Immature natural killer cell (primary cell): ENCODE measurements around the gene LRRK1. TPM values are rescaled to one million over a fixed set of nuclear protein-coding genes. Genes with fewer than 3 reads are reported as not detected.

Experiments
- DNase-seq, 3 donors: peaks; one replicate each; pipeline ENCODE4 v3.0.0; 2022; ENCODE audit warnings: mixed read lengths in 1 of 3
- H3K27ac Mint-ChIP-seq, 6 donors: one replicate each; pipeline ENCODE4 v1.8.0; 2020; ENCODE audit warnings: mixed read lengths in 6 of 6, mild to moderate bottlenecking in 5 of 6, inconsistent platforms in 4 of 6, moderate library complexity in 3 of 6
- H3K27me3 Mint-ChIP-seq, 3 donors: one replicate each; pipeline ENCODE4 v1.8.0; 2020 to 2021; ENCODE audit warnings: low read depth in 3 of 3, mild to moderate bottlenecking in 3 of 3, mixed read lengths in 3 of 3, moderate library complexity in 3 of 3, inconsistent platforms in 1 of 3
- H3K36me3 Mint-ChIP-seq, 3 donors: one replicate each; pipeline ENCODE4 v1.8.0; 2020; ENCODE audit warnings: mixed read lengths in 3 of 3, inconsistent platforms in 2 of 3, mild to moderate bottlenecking in 2 of 3
- H3K4me1 Mint-ChIP-seq, 2 donors: one replicate each; pipeline ENCODE4 v1.8.0; 2020; ENCODE audit warnings: inconsistent platforms in 2 of 2, mild to moderate bottlenecking in 2 of 2, mixed read lengths in 2 of 2, moderate library complexity in 1 of 2
- H3K4me3 Mint-ChIP-seq, 5 donors: one replicate each; pipeline ENCODE4 v1.8.0; 2020; ENCODE audit warnings: mild to moderate bottlenecking in 5 of 5, mixed read lengths in 5 of 5, inconsistent platforms in 3 of 5, moderate library complexity in 3 of 5
- H3K9me3 Mint-ChIP-seq, 6 donors: one replicate each; pipeline ENCODE4 v1.8.0; 2020; ENCODE audit warnings: mild to moderate bottlenecking in 6 of 6, mixed read lengths in 6 of 6, inconsistent platforms in 4 of 6, moderate library complexity in 3 of 6
- polyA plus RNA-seq, 3 donors: library from polyadenylated mRNA; unstranded; fragments of 300-500 nt; fragmentation: Illumina TruSeq; gene quantifications; one replicate each; pipeline ENCODE4 v1.2.3, GENCODE V29; 2021

The LRRK1 gene
- polyA plus RNA-seq, 3 donors from 2014 or later, result 0.02 TPM; not detected in 2

- DNase-seq, result no peak
- no peaks in the 10 kb centered on the region for H3K9me3 Mint-ChIP-seq
- H3K27me3 Mint-ChIP-seq, result peaks cover 0 to 8% (median 7%) of the 10 kb centered on the region in 3 donors
- H3K4me3 Mint-ChIP-seq, result no peak overlapping the region
- H3K36me3 Mint-ChIP-seq, result no peaks in the 10 kb centered on the region
- no peaks in the 10 kb centered on the region for H3K4me1 Mint-ChIP-seq
- no peak overlapping the region for H3K27ac Mint-ChIP-seq
Observed at GRCh38 chr15:100909989-100910955, 8.9 kb upstream of the LRRK1 start.

GRCh38 chr15:100911086-100911485, 8.1 kb upstream of the LRRK1 start:
- DNase-seq, result no peak
- H3K36me3 Mint-ChIP-seq, result no peaks in the 10 kb centered on the region
- no peak overlapping the region for H3K4me3 Mint-ChIP-seq
- H3K27me3 Mint-ChIP-seq, result peaks cover 0 to 8% (median 7%) of the 10 kb centered on the region in 3 donors
- no peaks in the 10 kb centered on the region for H3K4me1 Mint-ChIP-seq
- no peak overlapping the region for H3K27ac Mint-ChIP-seq
- no peaks in the 10 kb centered on the region for H3K9me3 Mint-ChIP-seq

- no peak for DNase-seq
- no peak overlapping the region for H3K27ac Mint-ChIP-seq
- H3K27me3 Mint-ChIP-seq, result peaks cover 6 to 19% (median 9%) of the 10 kb centered on the region in 3 donors
- no peak overlapping the region for H3K4me3 Mint-ChIP-seq
- no peaks in the 10 kb centered on the region for H3K36me3 Mint-ChIP-seq
- no peaks in the 10 kb centered on the region for H3K9me3 Mint-ChIP-seq
- H3K4me1 Mint-ChIP-seq, result peaks cover 6 to 12% of the 10 kb centered on the region in 2 donors
Observed at GRCh38 chr15:100913961-100914360, 5.2 kb upstream of the LRRK1 start.

- H3K27me3 Mint-ChIP-seq, result peaks cover 6 to 19% (median 12%) of the 10 kb centered on the region in 3 donors
- no peak overlapping the region for H3K27ac Mint-ChIP-seq
- peaks cover 6 to 13% of the 10 kb centered on the region in 2 donors for H3K4me1 Mint-ChIP-seq
Observed at GRCh38 chr15:100914876-100915275, 4.3 kb upstream of the LRRK1 start.

GRCh38 chr15:100918034-100918689, 995 bp upstream of the LRRK1 start:
- DNase-seq, result peak in 2 of 3 donors; percentile 13 to 20
- peaks cover 17 to 24% (median 21%) of the 10 kb centered on the region in 3 donors for H3K27me3 Mint-ChIP-seq
- H3K4me1 Mint-ChIP-seq, result peaks cover 15 to 17% of the 10 kb centered on the region in 2 donors
- H3K9me3 Mint-ChIP-seq, result no peaks in the 10 kb centered on the region
- no peak overlapping the region for H3K27ac Mint-ChIP-seq
- no peaks in the 10 kb centered on the region for H3K36me3 Mint-ChIP-seq
- H3K4me3 Mint-ChIP-seq, result peak overlapping the region; percentile 64 to 80 (median 69)

More at GRCh38 chr15:100914876-100915275, 4.3 kb upstream of the LRRK1 start:
- Mint-ChIP-seq H3K36me3 (no peaks in the 10 kb centered on the region), H3K9me3 (no peaks in the 10 kb centered on the region), H3K4me3 (no peak overlapping the region)
- DNase-seq, result no peak

- Mint-ChIP-seq H3K4me1 (peaks cover 15 to 17% of the 10 kb centered on the region in 2 donors), H3K9me3 (no peaks in the 10 kb centered on the region), H3K27me3 (peaks cover 17 to 26% (median 19%) of the 10 kb centered on the region in 3 donors), H3K27ac (no peak overlapping the region), H3K36me3 (no peaks in the 10 kb centered on the region), H3K4me3 (peak overlapping the region; percentile 13 to 60 (median 33))
- DNase-seq, result no peak
Observed at GRCh38 chr15:100919481-100920405, 586 bp downstream of the LRRK1 start.

GRCh38 chr15:100920516-100921135, 1.5 kb downstream of the LRRK1 start:
- Mint-ChIP-seq H3K27ac (no peak overlapping the region), H3K9me3 (no peaks in the 10 kb centered on the region), H3K27me3 (peaks cover 15 to 26% (median 17%) of the 10 kb centered on the region in 3 donors), H3K36me3 (no peaks in the 10 kb centered on the region), H3K4me3 (peak overlapping the region in 4 of 5 donors; percentile 31 to 60 (median 43)), H3K4me1 (peaks cover 15 to 17% of the 10 kb centered on the region in 2 donors)
- DNase-seq, result no peak

- DNase-seq, result no peak
- H3K27ac Mint-ChIP-seq, result no peak overlapping the region
- H3K4me3 Mint-ChIP-seq, result peak overlapping the region in 2 of 5 donors; percentile 44 to 48
- no peaks in the 10 kb centered on the region for H3K36me3 Mint-ChIP-seq
- peaks cover 12 to 19% (median 15%) of the 10 kb centered on the region in 3 donors for H3K27me3 Mint-ChIP-seq
- H3K9me3 Mint-ChIP-seq, result no peaks in the 10 kb centered on the region
- H3K4me1 Mint-ChIP-seq, result peaks cover 12 to 17% of the 10 kb centered on the region in 2 donors
Observed at GRCh38 chr15:100922192-100923040, 3.3 kb downstream of the LRRK1 start.

GRCh38 chr15:100923076-100923475, 3.9 kb downstream of the LRRK1 start:
- peaks cover 11 to 17% of the 10 kb centered on the region in 2 donors for H3K4me1 Mint-ChIP-seq
- H3K4me3 Mint-ChIP-seq, result no peak overlapping the region
- H3K9me3 Mint-ChIP-seq, result no peaks in the 10 kb centered on the region
- peaks cover 11 to 16% (median 13%) of the 10 kb centered on the region in 3 donors for H3K27me3 Mint-ChIP-seq
- DNase-seq, result no peak
- no peak overlapping the region for H3K27ac Mint-ChIP-seq
- H3K36me3 Mint-ChIP-seq, result no peaks in the 10 kb centered on the region

GRCh38 chr15:100923902-100924301, 4.7 kb downstream of the LRRK1 start:
- no peaks in the 10 kb centered on the region for H3K9me3 Mint-ChIP-seq
- H3K4me1 Mint-ChIP-seq, result peaks cover 3 to 11% of the 10 kb centered on the region in 2 donors
- DNase-seq, result no peak
- peaks cover 11 to 13% (median 13%) of the 10 kb centered on the region in 3 donors for H3K27me3 Mint-ChIP-seq
- H3K36me3 Mint-ChIP-seq, result no peaks in the 10 kb centered on the region
- no peak overlapping the region for H3K4me3 Mint-ChIP-seq
- H3K27ac Mint-ChIP-seq, result no peak overlapping the region

GRCh38 chr15:100924436-100924835, 5.3 kb downstream of the LRRK1 start:
- H3K4me1 Mint-ChIP-seq, result peaks cover 3 to 11% of the 10 kb centered on the region in 2 donors
- H3K27me3 Mint-ChIP-seq, result peaks cover 11 to 13% (median 13%) of the 10 kb centered on the region in 3 donors
- DNase-seq, result no peak
- no peaks in the 10 kb centered on the region for H3K36me3 Mint-ChIP-seq
- no peaks in the 10 kb centered on the region for H3K9me3 Mint-ChIP-seq
- no peak overlapping the region for H3K27ac Mint-ChIP-seq
- no peak overlapping the region for H3K4me3 Mint-ChIP-seq

GRCh38 chr15:100925480-100925879, 6.3 kb downstream of the LRRK1 start:
- H3K4me3 Mint-ChIP-seq, result no peak overlapping the region
- no peak for DNase-seq
- H3K27ac Mint-ChIP-seq, result no peak overlapping the region
- no peaks in the 10 kb centered on the region for H3K36me3 Mint-ChIP-seq
- H3K27me3 Mint-ChIP-seq, result peaks cover 6 to 13% (median 10%) of the 10 kb centered on the region in 3 donors
- no peaks in the 10 kb centered on the region for H3K9me3 Mint-ChIP-seq
- peaks cover 0 to 11% of the 10 kb centered on the region in 2 donors for H3K4me1 Mint-ChIP-seq
